ENCODE measurements around the gene NUP98.

NUP98 gene

GRCh38 chr11:3732671-3733436 lies 64.5 kb downstream of the NUP98 start:
- DNase-seq, result no peak

GRCh38 chr11:3723014-3723708 lies 74.2 kb downstream of the NUP98 start:
- no peak for DNase-seq

GRCh38 chr11:3722100-3722499 lies 75.3 kb downstream of the NUP98 start:
- DNase-seq, result no peak

GRCh38 chr11:3720997-3721396 lies 76.4 kb downstream of the NUP98 start:
- DNase-seq, result no peak

- no peak for DNase-seq
Observed at GRCh38 chr11:3712274-3712673, 85.1 kb downstream of the NUP98 start.

GRCh38 chr11:3710485-3711259 lies 86.7 kb downstream of the NUP98 start:
- DNase-seq, result no peak

- DNase-seq, result no peak
Observed at GRCh38 chr11:3709977-3710376, 87.4 kb downstream of the NUP98 start.

GRCh38 chr11:3707176-3707575 lies 90.2 kb downstream of the NUP98 start:
- DNase-seq, result no peak

GRCh38 chr11:3703383-3703782 lies 94.0 kb downstream of the NUP98 start:
- DNase-seq, result no peak

- no peak for DNase-seq
Observed at GRCh38 chr11:3700910-3701309, 96.4 kb downstream of the NUP98 start.

GRCh38 chr11:3700410-3700809 lies 96.9 kb downstream of the NUP98 start:
- no peak for DNase-seq

GRCh38 chr11:3686751-3687150 lies 110.6 kb downstream of the NUP98 start:
- DNase-seq, result no peak

GRCh38 chr11:3685923-3686322 lies 111.4 kb downstream of the NUP98 start:
- DNase-seq, result no peak

- no peak for DNase-seq
Observed at GRCh38 chr11:3684819-3685172, 112.6 kb downstream of the NUP98 start.

- no peak for DNase-seq
Observed at GRCh38 chr11:3684129-3684818, 113.1 kb downstream of the NUP98 start.

- no peak for DNase-seq
Observed at GRCh38 chr11:3683039-3683438, 114.3 kb downstream of the NUP98 start.

- no peak for DNase-seq
Observed at GRCh38 chr11:3679077-3679476, 118.3 kb downstream of the NUP98 start.

GRCh38 chr11:3675971-3676370 lies 121.4 kb downstream of the NUP98 start:
- no peak for DNase-seq

GRCh38 chr11:3674189-3674588 lies 123.2 kb downstream of the NUP98 start:
- DNase-seq, result no peak

GRCh38 chr11:3671334-3672254 lies 125.8 kb downstream of the NUP98 start, which contains the start of gene CHRNA10:
CHRNA10 (minus strand) TSS chr11:3671384; CDS start chr11:3671312, 72 bp downstream.
- DNase-seq, result no peak

- no peak for DNase-seq
Observed at GRCh38 chr11:3669742-3670183, 127.6 kb downstream of the NUP98 start.

GRCh38 chr11:3669128-3669527 lies 128.2 kb downstream of the NUP98 start:
- DNase-seq, result no peak

Measured in right hindlimb (tissue), 1 donor.